Neural crest cell (in vitro differentiated cells): Measurements from ENCODE around the gene PEX11G. TPM values are rescaled to one million over a fixed set of nuclear protein-coding genes. Genes with fewer than 3 reads are reported as not detected.

Experiments
- DNase-seq: peaks from one replicate; pipeline ENCODE4 v3.0.0; 2021; ENCODE audit warnings: low read depth, mixed read lengths, low spot score
- H3K27ac Mint-ChIP-seq: one replicate; pipeline ENCODE4 v1.8.0; 2021; ENCODE audit warnings: mild to moderate bottlenecking, mixed read lengths; ENCODE audit not compliant: unreplicated experiment
- H3K27me3 Mint-ChIP-seq: 2 replicates; pipeline ENCODE4 v1.8.0; 2021; ENCODE audit warnings: low read depth, mild to moderate bottlenecking, mixed read lengths
- H3K36me3 Mint-ChIP-seq: 2 replicates; pipeline ENCODE4 v1.8.0; 2021; ENCODE audit warnings: low read depth, mild to moderate bottlenecking, mixed read lengths
- H3K4me1 Mint-ChIP-seq: 2 replicates; pipeline ENCODE4 v1.8.0; 2021; ENCODE audit warnings: mixed read lengths
- H3K4me3 Mint-ChIP-seq: one replicate; pipeline ENCODE4 v1.8.0; 2021; ENCODE audit warnings: mild to moderate bottlenecking, mixed read lengths
- H3K9me3 Mint-ChIP-seq: 2 replicates; pipeline ENCODE4 v1.8.0; 2021; ENCODE audit warnings: mixed read lengths
- CTCF ChIP-seq: fragments of 200-600 bp; sonication (generic); conservative IDR thresholded peaks from 2 replicates; pipeline ENCODE4 v1.5.0; 2021; ENCODE audit warnings: antibody characterized with exemption, mild to moderate bottlenecking
- total RNA-seq: library from RNA; stranded (reverse); gene quantifications from 2 replicates; pipeline ENCODE4 v1.2.1, GENCODE V29; 2021

PEX11G gene
- total RNA-seq, 1 donor from 2014 or later: 3.4 TPM

- Mint-ChIP-seq H3K4me1 (no peaks in the 10 kb centered on the region), H3K36me3 (peaks cover 1% of the 10 kb centered on the region), H3K9me3 (no peaks in the 10 kb centered on the region), H3K27me3 (no peaks in the 10 kb centered on the region), H3K4me3 (no peak overlapping the region), H3K27ac (no peak overlapping the region)
- TF ChIP-seq CTCF: no peak
- DNase-seq: no peak
Measured at GRCh38 chr19:7461841-7462629, 26.8 kb downstream of the PEX11G start.

- no peak overlapping the region for H3K27ac Mint-ChIP-seq
- H3K4me1 Mint-ChIP-seq: no peaks in the 10 kb centered on the region
- no peak for TF ChIP-seq CTCF
- no peak overlapping the region for H3K4me3 Mint-ChIP-seq
- no peak for DNase-seq
- no peaks in the 10 kb centered on the region for H3K27me3 Mint-ChIP-seq
- peaks cover 12% of the 10 kb centered on the region for H3K36me3 Mint-ChIP-seq
- peaks cover under 1% of the 10 kb centered on the region for H3K9me3 Mint-ChIP-seq
Measured at GRCh38 chr19:7460562-7460966, 28.3 kb downstream of the PEX11G start.

GRCh38 chr19:7459773-7460172, 29.1 kb downstream of the PEX11G start:
- Mint-ChIP-seq H3K4me3 (no peak overlapping the region), H3K27me3 (no peaks in the 10 kb centered on the region), H3K36me3 (peaks cover 20% of the 10 kb centered on the region), H3K4me1 (no peaks in the 10 kb centered on the region), H3K9me3 (peaks cover 6% of the 10 kb centered on the region), H3K27ac (no peak overlapping the region)
- no peak for TF ChIP-seq CTCF
- DNase-seq: no peak

- Mint-ChIP-seq H3K4me1 (no peaks in the 10 kb centered on the region), H3K9me3 (peaks cover 6% of the 10 kb centered on the region), H3K36me3 (peaks cover 31% of the 10 kb centered on the region), H3K4me3 (no peak overlapping the region), H3K27me3 (no peaks in the 10 kb centered on the region), H3K27ac (no peak overlapping the region)
- DNase-seq: no peak
- no peak for TF ChIP-seq CTCF
Measured at GRCh38 chr19:7458675-7459074, 30.2 kb downstream of the PEX11G start.

- TF ChIP-seq CTCF: no peak
- Mint-ChIP-seq H3K4me3 (no peak overlapping the region), H3K27me3 (no peaks in the 10 kb centered on the region), H3K4me1 (no peaks in the 10 kb centered on the region), H3K9me3 (peaks cover 10% of the 10 kb centered on the region), H3K27ac (no peak overlapping the region), H3K36me3 (peaks cover 38% of the 10 kb centered on the region)
- no peak for DNase-seq
Measured at GRCh38 chr19:7456964-7457541, 31.8 kb downstream of the PEX11G start.
